Activated CD8-positive, alpha-beta T cell treated with anti-CD3 and anti-CD28 coated beads for 36 hours (primary cell): ENCODE results near the gene HAUS7. TPM values are rescaled to one million over a fixed set of nuclear protein-coding genes. Genes with fewer than 3 reads are reported as not detected.

Source experiments
- ATAC-seq: fragments of 200-7000 bp; cut with Tn5 transposase; one replicate; pipeline ENCODE4 v1.10.0; 2021; ENCODE audit warnings: mild to moderate bottlenecking, moderate library complexity
- CTCF ChIA-PET: fragments of 350-600 bp; sonication (Branson Sonifier 250); formaldehyde crosslinking; loops from one replicate; lab custom pipeline; 2021; ENCODE audit warnings: antibody characterized with exemption; lab: Charles Lee
- POLR2A ChIA-PET: fragments of 350-600 bp; sonication (Branson Sonifier 250); formaldehyde crosslinking; loops from one replicate; lab custom pipeline; 2021; ENCODE audit warnings: antibody characterized with exemption; lab: Charles Lee
- DNase-seq: peaks from one replicate; pipeline ENCODE4 v3.0.0-alpha.2; 2020
- H3K27ac Mint-ChIP-seq: one replicate; pipeline ENCODE4 v1.8.0; 2021; ENCODE audit warnings: mild to moderate bottlenecking, mixed read lengths
- H3K27me3 Mint-ChIP-seq: one replicate; pipeline ENCODE4 v1.8.0; 2021; ENCODE audit warnings: mixed read lengths
- H3K36me3 Mint-ChIP-seq: one replicate; pipeline ENCODE4 v1.8.0; 2021; ENCODE audit warnings: low read depth, mixed read lengths
- H3K4me1 Mint-ChIP-seq: one replicate; pipeline ENCODE4 v1.8.0; 2021; ENCODE audit warnings: low read depth, mixed read lengths
- H3K4me3 Mint-ChIP-seq: one replicate; pipeline ENCODE4 v1.8.0; 2021; ENCODE audit warnings: mild to moderate bottlenecking, moderate library complexity, mixed read lengths
- H3K9me3 Mint-ChIP-seq: one replicate; pipeline ENCODE4 v1.8.0; 2021; ENCODE audit warnings: mixed read lengths
- CTCF ChIP-seq: fragments of 200-600 bp; IDR thresholded peaks from one replicate; pipeline ENCODE4 v1.8.0; 2022; ENCODE audit warnings: antibody characterized with exemption, mild to moderate bottlenecking
- intact Hi-C: fragments of 100-400 bp; cut with micrococcal nuclease; formaldehyde crosslinking; loops from one replicate; pipeline ENCODE4 v1.10.0; 2022
- total RNA-seq, 2 experiments: library from RNA; stranded (reverse); gene quantifications; one replicate each; pipeline ENCODE4 v1.2.3, GENCODE V29; 2021

Gene HAUS7
- total RNA-seq, 2 experiments from 2014 or later, result 47.2 to 58.8 TPM

- no peak overlapping the region for H3K27ac Mint-ChIP-seq
- no peaks in the 10 kb centered on the region for H3K36me3 Mint-ChIP-seq
- no peak for TF ChIP-seq CTCF
- DNase-seq (no peak), ATAC-seq (no peak)
- H3K9me3 Mint-ChIP-seq, result no peaks in the 10 kb centered on the region
- H3K27me3 Mint-ChIP-seq, result peaks cover 4% of the 10 kb centered on the region
- intact Hi-C loops, result no loop called here
- POLR2A ChIA-PET, result no interaction called here
- no peak overlapping the region for H3K4me3 Mint-ChIP-seq
- no peaks in the 10 kb centered on the region for H3K4me1 Mint-ChIP-seq
- CTCF ChIA-PET, result no interaction called here
Observed at GRCh38 chrX:153442463-153442862, 27.9 kb downstream of the HAUS7 start.

GRCh38 chrX:153441981-153442380, 28.4 kb downstream of the HAUS7 start:
- no peak overlapping the region for H3K27ac Mint-ChIP-seq
- DNase-seq (no peak), ATAC-seq (no peak)
- H3K27me3 Mint-ChIP-seq, result peaks cover 4% of the 10 kb centered on the region
- TF ChIP-seq CTCF, result no peak
- H3K36me3 Mint-ChIP-seq, result no peaks in the 10 kb centered on the region
- H3K4me1 Mint-ChIP-seq, result no peaks in the 10 kb centered on the region
- H3K9me3 Mint-ChIP-seq, result no peaks in the 10 kb centered on the region
- intact Hi-C loops, result no loop called here
- no peak overlapping the region for H3K4me3 Mint-ChIP-seq
- POLR2A ChIA-PET, result no interaction called here
- CTCF ChIA-PET, result no interaction called here

- no peak for ATAC-seq
- Mint-ChIP-seq H3K4me3 (no peak overlapping the region), H3K27ac (no peak overlapping the region), H3K4me1 (no peaks in the 10 kb centered on the region), H3K36me3 (no peaks in the 10 kb centered on the region), H3K9me3 (no peaks in the 10 kb centered on the region), H3K27me3 (peaks cover 4% of the 10 kb centered on the region)
- CTCF ChIA-PET, result interaction anchor here (0.9 kb wide), 1 partner anchor 409 kb away, joined by 3 read pairs; no protein-coding TSS in a partner anchor
- no peak for TF ChIP-seq CTCF
- intact Hi-C loops, result no loop called here
- POLR2A ChIA-PET, result no interaction called here
- DNase-seq, result no peak
Observed at GRCh38 chrX:153441296-153441695, 29.1 kb downstream of the HAUS7 start.

- H3K9me3 Mint-ChIP-seq, result no peaks in the 10 kb centered on the region
- peaks cover 4% of the 10 kb centered on the region for H3K27me3 Mint-ChIP-seq
- no peak overlapping the region for H3K4me3 Mint-ChIP-seq
- no peak for ATAC-seq
- H3K27ac Mint-ChIP-seq, result no peak overlapping the region
- TF ChIP-seq CTCF, result no peak
- H3K36me3 Mint-ChIP-seq, result no peaks in the 10 kb centered on the region
- ChIA-PET CTCF (interaction anchor here (0.9 kb wide), 1 partner anchor 409 kb away, joined by 3 read pairs; no protein-coding TSS in a partner anchor), POLR2A (no interaction called here)
- H3K4me1 Mint-ChIP-seq, result no peaks in the 10 kb centered on the region
- intact Hi-C loops, result no loop called here
- DNase-seq, result no peak
Observed at GRCh38 chrX:153440556-153441135, 29.7 kb downstream of the HAUS7 start.

- ChIA-PET CTCF (no interaction called here), POLR2A (no interaction called here)
- ATAC-seq, result no peak
- Mint-ChIP-seq H3K36me3 (no peaks in the 10 kb centered on the region), H3K27ac (no peak overlapping the region), H3K9me3 (no peaks in the 10 kb centered on the region), H3K4me3 (no peak overlapping the region), H3K4me1 (no peaks in the 10 kb centered on the region), H3K27me3 (peaks cover 4% of the 10 kb centered on the region)
- intact Hi-C loops, result no loop called here
- no peak for DNase-seq
- no peak for TF ChIP-seq CTCF
Observed at GRCh38 chrX:153439977-153440376, 30.4 kb downstream of the HAUS7 start.
